HCT116 (cell line): ENCODE data around the gene CCND2. TPM values are rescaled to one million over a fixed set of nuclear protein-coding genes. Genes with fewer than 3 reads are reported as not detected.

Experiments
- ATAC-seq: fragments of 200-7000 bp; cut with Tn5 transposase; 2 replicates; pipeline ENCODE4 v1.9.1; 2020; ENCODE audit warnings: mild to moderate bottlenecking, moderate library complexity
- BruUV-seq: library from RNA; stranded (reverse); fragments of 400-500 nt; replicated peaks from 2 replicates; lab custom pipeline; 2021; lab: Mats Ljungman, UMichigan
- CTCF ChIA-PET: fragments of 300-600 bp; sonication (Branson Sonifier 250); formaldehyde crosslinking; loops from one replicate; lab custom pipeline; 2021; ENCODE audit warnings: antibody characterized with exemption; lab: Charles Lee
- POLR2A ChIA-PET: fragments of 300-600, 350-600 bp; sonication (Branson Sonifier 250); formaldehyde crosslinking; loops from one replicate; lab custom pipeline; 2021; ENCODE audit warnings: antibody characterized with exemption; lab: Charles Lee
- RAD21 ChIA-PET, 2 experiments: fragments of 300-600 bp; sonication (Branson Sonifier 250); formaldehyde crosslinking; loops; one replicate each; lab custom pipeline; 2023; ENCODE audit warnings: low total read pairs in 2 of 2; ENCODE audit not compliant: uncharacterized antibody in 2 of 2, unreplicated experiment in 2 of 2, low non-redundant PET in 1 of 2; lab: Charles Lee
- DNase-seq: peaks from one replicate; pipeline ENCODE4 v3.0.0-alpha.2; 2010; ENCODE audit warnings: low read depth, low spot score
- H2AFZ ChIP-seq: fragments of 200-600 bp; shearing (Covaris generic), sonication (generic); 2 replicates; pipeline ENCODE4 v1.6.1; 2017; ENCODE audit warnings: low read depth, mixed run types, mixed read lengths, antibody characterized with exemption, low read length; ENCODE audit not compliant: poor library complexity, severe bottlenecking
- H3K27ac ChIP-seq: 2 replicates; pipeline ENCODE4 v1.5.1; 2012; ENCODE audit warnings: low read depth, low read length
- H3K27me3 ChIP-seq: fragments of 200-600 bp; sonication (generic); 2 replicates; pipeline ENCODE4 v1.6.1; 2016; ENCODE audit warnings: mixed run types, low read length, mixed read lengths; ENCODE audit not compliant: insufficient read depth
- H3K36me3 ChIP-seq, 2 experiments: fragments of 200-500 bp in 1 of 2; fragments of 200-600 bp in 1 of 2; sonication (Bioruptor generic) in 1 of 2; sonication (generic) in 1 of 2; 2 replicates each; pipeline versions ENCODE4 v1.5.1 to v1.6.1; 2014 to 2016; ENCODE audit warnings: low read length in 2 of 2, inconsistent platforms in 1 of 2, mixed read lengths in 1 of 2, mixed run types in 1 of 2; ENCODE audit not compliant: insufficient read depth in 2 of 2, control insufficient read depth in 1 of 2
- H3K4me1 ChIP-seq, 2 experiments: fragments of 200-600 bp in 1 of 2; sonication (generic) in 1 of 2; 2 replicates each; pipeline versions ENCODE4 v1.5.1 to v1.6.1; 2012 to 2017; ENCODE audit warnings: low read length in 2 of 2, inconsistent platforms in 1 of 2, mild to moderate bottlenecking in 1 of 2, mixed read lengths in 1 of 2, mixed run types in 1 of 2, moderate library complexity in 1 of 2; ENCODE audit not compliant: insufficient read depth in 2 of 2, control insufficient read depth in 1 of 2
- H3K4me2 ChIP-seq: fragments of 200-600 bp; sonication (generic); 2 replicates; pipeline ENCODE4 v1.6.1; 2017; ENCODE audit warnings: mixed run types, low read length, mixed read lengths
- H3K4me3 ChIP-seq, 2 experiments: fragments of 200-600 bp in 1 of 2; sonication (generic) in 1 of 2; replicated peaks in 1 of 2; 2 replicates each; pipeline ENCODE4 v1.5.1; 2011 to 2016; ENCODE audit warnings: low read length in 2 of 2, control low read depth in 1 of 2, low read depth in 1 of 2, mild to moderate bottlenecking in 1 of 2, mixed read lengths in 1 of 2, mixed run types in 1 of 2
- H3K79me2 ChIP-seq: fragments of 200-600 bp; sonication (generic); 2 replicates; pipeline ENCODE4 v1.6.1; 2017; ENCODE audit warnings: mild to moderate bottlenecking, mixed run types, low read length, moderate library complexity, mixed read lengths; ENCODE audit not compliant: insufficient read depth
- H3K9ac ChIP-seq: fragments of 200-600 bp; sonication (generic); 2 replicates; pipeline ENCODE4 v1.6.1; 2016; ENCODE audit warnings: low read length, mixed read lengths
- H3K9me2 ChIP-seq: fragments of 200-600 bp; sonication (generic), shearing (Covaris generic); 2 replicates; pipeline ENCODE4 v1.6.1; 2017; ENCODE audit warnings: mixed run types, mild to moderate bottlenecking, moderate library complexity; ENCODE audit not compliant: insufficient read depth
- H3K9me3 ChIP-seq, 2 experiments: fragments of 200-500 bp in 1 of 2; fragments of 200-600 bp in 1 of 2; sonication (Bioruptor generic) in 1 of 2; sonication (generic) in 1 of 2; 2 replicates each; pipeline ENCODE4 v1.6.1; 2014 to 2017; ENCODE audit warnings: low read length in 2 of 2, mixed read lengths in 2 of 2, inconsistent platforms in 1 of 2, low read depth in 1 of 2, mild to moderate bottlenecking in 1 of 2, mixed run types in 1 of 2, moderate library complexity in 1 of 2; ENCODE audit not compliant: control insufficient read depth in 1 of 2, insufficient read depth in 1 of 2
- H4K20me1 ChIP-seq: fragments of 200-600 bp; sonication (generic), shearing (Covaris generic); 2 replicates; pipeline ENCODE4 v1.6.1; 2017; ENCODE audit warnings: mixed run types, mild to moderate bottlenecking, moderate library complexity; ENCODE audit not compliant: insufficient read depth
- CBX3 ChIP-seq: IDR thresholded peaks from 2 replicates; pipeline ENCODE4 v1.6.1; 2012; ENCODE audit warnings: low read depth
- CEBPB ChIP-seq: IDR thresholded peaks from 2 replicates; pipeline ENCODE4 v1.6.1; 2012; ENCODE audit warnings: low read depth
- EZH2 ChIP-seq: fragments of 200-600 bp; sonication (generic); IDR thresholded peaks from 2 replicates; pipeline ENCODE4 v1.6.1; 2017; ENCODE audit warnings: antibody characterized with exemption, mixed run types
- EZH2phosphoT487 ChIP-seq: fragments of 200-600 bp; IDR thresholded peaks from 2 replicates; pipeline ENCODE4 v1.6.1; 2018; ENCODE audit warnings: antibody characterized with exemption, borderline replicate concordance
- SIN3A ChIP-seq: IDR thresholded peaks from 2 replicates; pipeline ENCODE4 v1.6.1; 2012; ENCODE audit warnings: low read depth
- TCF7L2 ChIP-seq: IDR thresholded peaks from 2 replicates; pipeline ENCODE4 v1.7.0; 2011; ENCODE audit warnings: borderline replicate concordance, inconsistent platforms; ENCODE audit not compliant: insufficient read depth, insufficient read length; ENCODE audit errors: extremely low read depth
- ZNF274 ChIP-seq: fragments of 200-500 bp; sonication (Bioruptor generic); IDR thresholded peaks from 2 replicates; pipeline ENCODE4 v1.6.1; 2014; ENCODE audit warnings: mild to moderate bottlenecking, low read depth, low read length, inconsistent platforms
- intact Hi-C: fragments of 100-400 bp; cut with micrococcal nuclease; formaldehyde crosslinking; loops from 2 replicates; pipeline ENCODE4 v1.10.0; 2022
- total RNA-seq: library from RNA; stranded (reverse); gene quantifications from one replicate; pipeline ENCODE4 v1.2.1, GENCODE V29; 2021; ENCODE audit not compliant: unreplicated experiment
- TF ChIP-seq, protein P1 (sequence below): IDR thresholded peaks from 2 replicates; pipeline ENCODE4 v1.6.1; 2012
- TF ChIP-seq, protein P2 (sequence below): IDR thresholded peaks from 2 replicates; pipeline ENCODE4 v1.6.1; 2011; ENCODE audit warnings: mild to moderate bottlenecking, low read length, moderate library complexity; ENCODE audit not compliant: insufficient replicate concordance; ENCODE audit errors: extremely low read depth
- TF ChIP-seq, protein P3 (sequence below): IDR thresholded peaks from 2 replicates; pipeline ENCODE4 v1.6.1; 2012; ENCODE audit warnings: low read depth
- TF ChIP-seq, protein P4 (sequence below): IDR thresholded peaks from 2 replicates; pipeline ENCODE4 v1.6.1; 2012

The CCND2 gene
- total RNA-seq, 1 experiment from 2014 or later: 1.1 TPM

DNA sequence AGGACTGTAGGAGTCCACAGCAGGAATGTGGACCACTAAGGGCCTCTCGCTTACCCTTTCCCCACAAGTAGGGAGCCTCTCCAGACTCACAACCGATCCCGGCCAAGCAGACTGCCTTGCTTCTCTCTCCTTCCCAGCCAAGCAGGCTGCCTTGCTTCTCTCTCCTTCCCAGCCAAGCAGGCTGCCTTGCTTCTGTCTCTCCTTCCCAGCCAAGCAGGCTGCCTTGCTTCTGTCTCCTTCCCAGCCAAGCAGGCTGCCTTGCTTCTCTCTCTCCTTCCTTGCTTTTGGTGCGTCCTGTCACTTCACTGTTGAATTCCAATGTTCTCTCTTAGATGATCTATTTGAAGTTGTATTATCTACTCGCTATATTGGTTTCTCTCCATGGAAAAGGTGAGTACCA lies 32.6 kb upstream of the CCND2 start (continued):
- no peak for TF ChIP-seq EZH2phosphoT487
- no peak for TF ChIP-seq SIN3A

DNA sequence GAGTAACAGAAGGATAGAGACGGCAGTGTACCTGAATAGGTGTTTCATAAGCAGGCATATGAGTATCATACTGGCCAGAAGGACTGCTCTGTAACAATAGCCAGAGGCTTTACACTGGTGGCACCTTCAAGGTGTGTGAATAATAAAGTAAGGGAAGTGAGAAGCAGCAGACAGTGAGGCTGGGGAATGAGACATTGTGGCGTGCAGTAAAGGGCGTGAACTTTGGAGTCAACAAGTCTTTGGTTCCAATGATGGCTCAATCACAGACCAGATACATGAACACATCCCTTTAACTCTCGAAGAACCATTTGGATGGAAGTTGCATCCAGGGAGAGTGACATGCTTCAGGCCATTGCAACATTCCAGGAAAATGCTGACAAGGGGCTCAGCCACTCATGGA lies 32.0 kb upstream of the CCND2 start:
- RAD21 ChIA-PET: no interaction called here
- Histone ChIP-seq H4K20me1 (no peaks in the 10 kb centered on the region), H3K36me3 (no peaks in the 10 kb centered on the region), H2AFZ (no peak overlapping the region), H3K9me3 (no peaks in the 10 kb centered on the region), H3K27ac (no peak overlapping the region), H3K9ac (no peak overlapping the region), H3K4me3 (no peak overlapping the region), H3K9me2 (no peaks in the 10 kb centered on the region), H3K4me2 (no peak overlapping the region), H3K4me1 (no peaks in the 10 kb centered on the region), H3K27me3 (peaks cover 32% of the 10 kb centered on the region), H3K79me2 (no peaks in the 10 kb centered on the region)
- DNase-seq (no peak), ATAC-seq (no peak)
- no peak for TF ChIP-seq TCF7L2
- TF ChIP-seq, protein P1, sequence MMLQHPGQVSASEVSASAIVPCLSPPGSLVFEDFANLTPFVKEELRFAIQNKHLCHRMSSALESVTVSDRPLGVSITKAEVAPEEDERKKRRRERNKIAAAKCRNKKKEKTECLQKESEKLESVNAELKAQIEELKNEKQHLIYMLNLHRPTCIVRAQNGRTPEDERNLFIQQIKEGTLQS: no peak
- TF ChIP-seq, protein P2, sequence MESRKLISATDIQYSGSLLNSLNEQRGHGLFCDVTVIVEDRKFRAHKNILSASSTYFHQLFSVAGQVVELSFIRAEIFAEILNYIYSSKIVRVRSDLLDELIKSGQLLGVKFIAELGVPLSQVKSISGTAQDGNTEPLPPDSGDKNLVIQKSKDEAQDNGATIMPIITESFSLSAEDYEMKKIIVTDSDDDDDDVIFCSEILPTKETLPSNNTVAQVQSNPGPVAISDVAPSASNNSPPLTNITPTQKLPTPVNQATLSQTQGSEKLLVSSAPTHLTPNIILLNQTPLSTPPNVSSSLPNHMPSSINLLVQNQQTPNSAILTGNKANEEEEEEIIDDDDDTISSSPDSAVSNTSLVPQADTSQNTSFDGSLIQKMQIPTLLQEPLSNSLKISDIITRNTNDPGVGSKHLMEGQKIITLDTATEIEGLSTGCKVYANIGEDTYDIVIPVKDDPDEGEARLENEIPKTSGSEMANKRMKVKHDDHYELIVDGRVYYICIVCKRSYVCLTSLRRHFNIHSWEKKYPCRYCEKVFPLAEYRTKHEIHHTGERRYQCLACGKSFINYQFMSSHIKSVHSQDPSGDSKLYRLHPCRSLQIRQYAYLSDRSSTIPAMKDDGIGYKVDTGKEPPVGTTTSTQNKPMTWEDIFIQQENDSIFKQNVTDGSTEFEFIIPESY: no peak
- TF ChIP-seq, protein P3, sequence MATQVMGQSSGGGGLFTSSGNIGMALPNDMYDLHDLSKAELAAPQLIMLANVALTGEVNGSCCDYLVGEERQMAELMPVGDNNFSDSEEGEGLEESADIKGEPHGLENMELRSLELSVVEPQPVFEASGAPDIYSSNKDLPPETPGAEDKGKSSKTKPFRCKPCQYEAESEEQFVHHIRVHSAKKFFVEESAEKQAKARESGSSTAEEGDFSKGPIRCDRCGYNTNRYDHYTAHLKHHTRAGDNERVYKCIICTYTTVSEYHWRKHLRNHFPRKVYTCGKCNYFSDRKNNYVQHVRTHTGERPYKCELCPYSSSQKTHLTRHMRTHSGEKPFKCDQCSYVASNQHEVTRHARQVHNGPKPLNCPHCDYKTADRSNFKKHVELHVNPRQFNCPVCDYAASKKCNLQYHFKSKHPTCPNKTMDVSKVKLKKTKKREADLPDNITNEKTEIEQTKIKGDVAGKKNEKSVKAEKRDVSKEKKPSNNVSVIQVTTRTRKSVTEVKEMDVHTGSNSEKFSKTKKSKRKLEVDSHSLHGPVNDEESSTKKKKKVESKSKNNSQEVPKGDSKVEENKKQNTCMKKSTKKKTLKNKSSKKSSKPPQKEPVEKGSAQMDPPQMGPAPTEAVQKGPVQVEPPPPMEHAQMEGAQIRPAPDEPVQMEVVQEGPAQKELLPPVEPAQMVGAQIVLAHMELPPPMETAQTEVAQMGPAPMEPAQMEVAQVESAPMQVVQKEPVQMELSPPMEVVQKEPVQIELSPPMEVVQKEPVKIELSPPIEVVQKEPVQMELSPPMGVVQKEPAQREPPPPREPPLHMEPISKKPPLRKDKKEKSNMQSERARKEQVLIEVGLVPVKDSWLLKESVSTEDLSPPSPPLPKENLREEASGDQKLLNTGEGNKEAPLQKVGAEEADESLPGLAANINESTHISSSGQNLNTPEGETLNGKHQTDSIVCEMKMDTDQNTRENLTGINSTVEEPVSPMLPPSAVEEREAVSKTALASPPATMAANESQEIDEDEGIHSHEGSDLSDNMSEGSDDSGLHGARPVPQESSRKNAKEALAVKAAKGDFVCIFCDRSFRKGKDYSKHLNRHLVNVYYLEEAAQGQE: no peak
- TF ChIP-seq, protein P4, sequence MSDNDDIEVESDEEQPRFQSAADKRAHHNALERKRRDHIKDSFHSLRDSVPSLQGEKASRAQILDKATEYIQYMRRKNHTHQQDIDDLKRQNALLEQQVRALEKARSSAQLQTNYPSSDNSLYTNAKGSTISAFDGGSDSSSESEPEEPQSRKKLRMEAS: no peak
- no peak for TF ChIP-seq CBX3
- no peak for TF ChIP-seq CEBPB
- no peak for TF ChIP-seq ZNF274
- TF ChIP-seq EZH2phosphoT487: no peak
- no peak for TF ChIP-seq SIN3A
- TF ChIP-seq EZH2: no peak
- intact Hi-C loops: no loop called here
- POLR2A ChIA-PET: no interaction called here
- BruUV-seq: no TSS peak
- CTCF ChIA-PET: no interaction called here
